Fibroblast of gingiva (primary cell): ENCODE data around the gene NDRG2.

Experiments
- DNase-seq: peaks from one replicate; pipeline ENCODE4 v3.0.0-alpha.2; 2011; ENCODE audit warnings: low read depth

The NDRG2 gene

GRCh38 chr14:21024585-21025370, at the start of gene NDRG2:
Gene NDRG2, minus strand, starts transcription at chr14:21025061. Its CDS starts 1,746 bp downstream, at chr14:21023315.
- no peak for DNase-seq

DNA sequence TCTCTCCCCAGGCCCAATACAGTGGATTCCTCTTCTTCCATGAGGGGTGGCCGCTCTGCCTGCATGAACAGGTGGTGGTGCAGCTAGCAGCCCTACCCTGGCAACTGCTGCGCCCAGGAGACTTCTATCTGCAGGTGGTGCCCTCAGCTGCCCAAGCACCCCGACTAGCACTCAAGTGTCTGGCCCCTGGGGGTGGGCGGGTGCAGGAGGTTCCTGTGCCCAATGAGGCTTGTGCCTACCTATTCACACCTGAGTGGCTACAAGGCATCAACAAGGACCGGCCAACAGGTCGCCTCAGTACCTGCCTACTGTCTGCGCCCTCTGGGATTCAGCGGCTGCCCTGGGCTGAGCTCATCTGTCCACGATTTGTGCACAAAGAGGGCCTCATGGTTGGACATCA, 49.1 kb upstream of the NDRG2 start:
- no peak for DNase-seq

DNA sequence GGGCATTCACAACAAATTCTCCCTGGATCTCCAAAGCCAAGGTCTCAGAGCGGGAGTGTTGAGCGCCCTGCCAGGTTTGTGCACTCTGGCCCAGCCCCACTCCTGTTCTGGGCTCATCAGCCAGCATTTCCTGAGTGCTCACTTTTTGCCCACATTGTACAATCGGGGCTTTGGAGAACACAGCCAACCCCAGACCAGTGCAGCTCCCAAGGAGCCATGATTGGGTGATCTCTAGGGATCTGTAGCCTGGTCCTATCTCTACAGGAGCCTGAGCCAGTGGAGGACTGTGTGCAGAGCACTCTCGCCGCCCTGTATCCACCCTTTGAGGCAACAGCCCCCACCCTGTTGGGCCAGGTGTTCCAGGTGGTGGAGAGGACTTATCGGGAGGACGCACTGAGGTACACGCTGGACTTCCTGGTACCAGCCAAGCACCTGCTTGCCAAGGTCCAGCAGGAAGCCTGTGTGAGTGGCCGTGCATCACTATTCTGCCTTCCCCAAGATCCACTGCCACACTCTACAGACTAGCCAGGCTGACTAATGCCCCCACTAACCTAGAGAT, 48.0 kb upstream of the NDRG2 start:
- DNase-seq, result no peak

- DNase-seq, result peak; percentile 95
Measured at GRCh38 chr14:21072031-21072473, 47.2 kb upstream of the NDRG2 start.

GRCh38 chr14:21071225-21072030, 46.6 kb upstream of the NDRG2 start:
- peak; percentile 98 for DNase-seq

DNA sequence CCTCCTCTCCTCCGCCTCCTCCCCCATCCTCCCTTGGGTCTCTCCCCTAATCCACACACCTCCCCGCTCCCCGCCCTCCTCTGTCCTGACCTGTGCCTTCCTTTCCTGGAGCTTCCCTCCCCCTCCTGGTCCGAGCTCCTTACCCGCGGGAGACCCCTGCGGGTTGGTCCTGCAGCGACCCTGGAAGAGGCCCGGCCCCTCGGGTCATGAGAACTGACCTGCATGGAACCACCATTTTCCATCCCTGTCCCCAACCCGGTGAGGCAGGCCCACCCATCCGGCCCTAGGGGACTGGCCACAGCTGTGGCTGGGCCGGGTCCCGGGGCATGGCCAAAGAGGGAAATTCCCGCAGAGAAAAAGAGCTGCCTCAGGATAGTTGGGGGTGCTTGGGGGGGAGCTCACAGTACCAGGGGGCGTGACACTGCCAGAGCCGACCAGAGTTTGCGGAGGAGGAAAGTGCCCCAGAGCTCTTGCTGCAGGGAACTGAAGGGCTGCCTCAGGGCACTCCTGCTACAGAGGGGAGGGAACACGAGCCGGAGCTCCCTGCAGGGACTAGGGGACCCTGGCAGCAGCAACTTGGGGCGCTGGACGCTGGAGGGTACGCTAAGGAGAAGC, 45.9 kb upstream of the NDRG2 start:
- peak; percentile 63 for DNase-seq

GRCh38 chr14:21070083-21070609, 45.3 kb upstream of the NDRG2 start, which contains the start of gene ARHGEF40:
Gene ARHGEF40, plus strand, starts transcription at chr14:21070304. Its CDS starts 93 bp downstream, at chr14:21070397.
- DNase-seq, result peak; percentile 59

DNA sequence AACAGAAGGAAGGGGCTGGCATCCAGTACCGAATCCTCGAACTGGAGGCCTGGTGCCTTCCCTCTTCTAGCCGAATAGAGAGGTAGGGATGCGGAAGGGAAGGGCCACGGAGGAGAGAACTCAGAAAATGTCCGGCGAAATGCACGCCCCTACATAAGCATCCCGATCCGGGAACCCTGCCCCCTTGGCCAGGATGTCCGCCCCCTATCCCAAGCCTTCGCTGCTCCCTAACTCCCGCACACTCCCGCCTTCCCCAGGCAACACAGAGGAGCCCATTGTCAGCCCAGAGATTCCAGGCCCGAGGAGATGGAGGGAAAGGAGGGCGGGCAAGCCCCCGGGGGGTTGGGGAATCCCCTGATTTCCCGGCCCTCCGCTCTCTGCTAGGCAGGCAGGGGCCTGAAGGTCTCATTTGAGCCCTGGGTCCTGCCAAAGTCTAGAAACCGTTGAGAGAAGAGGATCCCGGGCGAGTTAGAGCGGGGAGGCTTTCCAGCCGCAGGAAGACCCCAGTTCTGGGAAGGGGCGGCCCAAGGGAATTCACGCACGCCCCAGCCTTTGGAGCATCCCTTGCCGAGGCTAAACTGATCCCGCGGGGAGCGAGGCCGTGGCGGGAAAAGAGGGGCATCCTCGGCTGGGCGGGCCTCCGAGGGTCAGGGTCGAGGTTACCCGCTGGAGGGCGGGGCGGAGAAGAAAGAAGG, 44.7 kb upstream of the NDRG2 start:
- no peak for DNase-seq

GRCh38 chr14:21068521-21069387, 43.9 kb upstream of the NDRG2 start:
- peak; percentile 37 for DNase-seq

GRCh38 chr14:21066882-21067502, 42.1 kb upstream of the NDRG2 start:
- no peak for DNase-seq

DNA sequence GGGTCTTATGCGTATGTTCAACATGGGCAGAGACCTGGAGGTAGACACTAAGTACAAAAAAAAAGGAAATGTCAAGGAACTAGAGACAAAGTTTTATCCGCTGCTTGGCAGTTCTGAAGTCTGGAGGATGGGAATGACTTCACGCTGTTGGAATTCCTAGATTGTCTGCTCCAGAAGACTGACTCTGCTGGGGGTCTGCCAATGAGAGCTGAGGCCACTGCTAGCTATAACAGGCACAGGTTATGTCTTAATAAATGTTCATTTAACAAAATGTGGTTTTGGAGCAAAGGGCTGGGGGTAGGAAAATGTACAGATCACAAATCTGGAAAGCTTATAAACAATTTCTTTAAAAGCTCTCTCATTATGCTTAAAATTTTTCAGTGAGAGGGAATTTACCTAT, 38.6 kb upstream of the NDRG2 start:
- peak; percentile 67 for DNase-seq

DNA sequence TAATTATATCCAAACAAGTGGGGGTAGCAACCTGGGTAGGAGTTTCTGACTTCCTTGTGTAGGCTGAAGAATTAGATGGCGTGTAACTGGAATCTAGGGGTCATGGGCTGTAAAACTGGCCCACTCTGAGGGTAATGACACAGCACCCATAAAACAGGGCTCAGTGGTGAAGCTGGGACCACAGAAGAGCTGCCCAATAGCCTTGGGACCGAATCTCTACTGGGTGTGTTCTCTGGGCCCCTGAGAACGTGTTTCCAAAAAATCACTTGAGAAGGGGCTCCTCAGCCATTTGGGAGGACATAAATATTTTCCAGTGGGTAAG, 36.4 kb upstream of the NDRG2 start:
- DNase-seq, result no peak

DNA sequence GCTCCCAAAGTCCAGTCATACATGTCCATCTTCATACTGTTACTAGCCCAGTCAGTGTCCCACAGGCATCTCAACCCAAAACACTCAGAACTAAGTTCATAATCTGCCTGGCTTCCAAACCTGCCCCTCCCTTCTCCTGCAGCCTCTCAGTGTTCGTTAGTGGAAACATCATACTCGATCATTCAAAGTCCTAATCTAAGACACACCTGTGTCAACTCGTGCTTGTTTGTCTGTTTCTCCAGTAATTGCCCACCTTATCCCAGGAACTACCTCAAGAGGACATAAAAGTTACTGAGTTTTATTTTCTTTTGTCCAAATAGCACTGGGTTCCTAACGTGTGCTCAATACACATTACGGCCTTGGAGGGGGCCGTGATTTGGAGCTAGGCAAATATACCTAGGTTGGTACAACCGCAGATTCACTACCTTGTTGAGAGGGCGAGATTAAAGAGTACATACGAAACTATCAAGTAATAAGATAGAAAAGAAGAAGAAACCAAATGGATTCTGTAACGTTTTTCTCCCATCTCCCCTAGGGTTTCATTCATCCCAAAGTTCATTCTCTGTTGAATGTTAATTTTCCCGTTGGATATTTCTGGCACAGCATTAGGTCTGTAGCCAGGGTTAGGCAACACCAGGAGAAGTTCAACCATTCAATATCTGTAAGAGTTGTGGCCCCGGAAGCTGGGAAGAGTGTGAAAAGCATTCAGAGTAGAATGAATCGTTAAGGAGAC, 35.9 kb upstream of the NDRG2 start:
- no peak for DNase-seq

DNA sequence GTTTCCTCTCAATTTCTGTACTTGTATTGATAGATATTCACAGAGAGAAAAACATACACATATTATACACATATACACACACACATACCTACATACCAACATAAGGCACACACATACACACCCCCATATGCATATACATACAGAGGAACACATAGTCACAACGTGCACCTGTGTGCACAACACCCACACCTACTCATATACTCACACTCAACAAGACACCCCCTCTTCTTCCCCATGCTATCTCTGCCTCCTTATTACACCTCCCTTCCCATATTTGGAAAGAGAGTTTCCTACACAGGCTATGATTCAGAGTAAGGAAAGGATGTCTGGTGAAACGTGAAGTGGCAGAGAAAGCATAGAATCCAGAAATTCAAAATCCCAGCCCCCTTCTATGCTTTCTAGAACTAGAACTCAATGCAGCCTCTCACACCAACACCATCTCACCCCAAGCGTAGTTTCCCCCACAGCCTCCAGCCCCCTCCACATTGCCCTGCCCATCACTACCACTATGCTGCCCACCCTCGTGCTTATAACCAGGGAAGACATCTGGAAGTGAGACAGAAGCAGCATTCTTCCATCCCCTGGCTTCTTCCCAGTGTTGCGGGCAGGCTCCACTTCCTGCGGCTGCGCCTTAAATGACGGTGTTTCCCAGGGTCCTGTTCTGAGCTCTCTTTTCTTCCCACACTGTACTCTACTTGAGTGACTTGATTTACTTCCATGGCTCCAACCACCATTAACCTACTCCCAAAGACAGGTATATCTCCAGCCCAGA, 35.2 kb upstream of the NDRG2 start:
- no peak for DNase-seq

- DNase-seq, result no peak
Measured at GRCh38 chr14:21058903-21059302, 34.0 kb upstream of the NDRG2 start.

DNA sequence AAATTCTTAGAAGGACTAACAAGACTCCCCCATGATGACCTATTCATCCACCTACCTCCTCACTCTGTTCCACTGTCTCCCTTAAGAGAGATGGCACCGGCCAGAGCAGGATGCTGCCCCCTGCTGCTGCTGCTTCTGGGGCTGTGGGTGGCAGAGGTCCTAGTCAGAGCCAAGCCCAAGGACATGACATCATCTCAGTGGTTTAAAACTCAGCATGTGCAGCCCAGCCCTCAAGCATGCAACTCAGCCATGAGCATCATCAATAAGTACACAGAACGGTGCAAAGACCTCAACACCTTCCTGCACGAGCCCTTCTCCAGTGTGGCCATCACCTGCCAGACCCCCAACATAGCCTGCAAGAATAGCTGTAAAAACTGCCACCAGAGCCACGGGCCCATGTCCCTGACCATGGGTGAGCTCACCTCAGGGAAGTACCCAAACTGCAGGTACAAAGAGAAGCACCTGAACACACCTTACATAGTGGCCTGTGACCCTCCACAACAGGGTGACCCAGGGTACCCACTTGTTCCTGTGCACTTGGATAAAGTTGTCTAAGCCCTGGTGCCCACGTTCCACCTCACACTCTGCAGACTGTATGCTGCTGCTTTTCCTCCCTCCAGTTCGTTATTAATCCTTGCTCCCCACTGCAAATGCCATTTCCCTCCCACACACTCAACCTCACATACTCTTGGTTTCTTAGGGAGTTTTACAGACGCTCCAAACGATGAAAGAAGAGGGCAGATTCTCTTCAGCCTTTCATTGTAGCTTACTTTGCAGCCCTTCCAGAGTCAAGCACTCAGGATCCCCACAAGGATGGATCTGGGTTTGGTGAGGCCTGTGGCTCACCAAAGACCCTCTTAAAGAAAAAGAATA, 33.2 kb upstream of the NDRG2 start, which contains the start of gene RNASE8:
Gene RNASE8 (plus strand): TSS at position 20 of the 873 bp plus-strand sequence. CDS start 71 bp downstream, at position 91.
- DNase-seq, result no peak

DNA sequence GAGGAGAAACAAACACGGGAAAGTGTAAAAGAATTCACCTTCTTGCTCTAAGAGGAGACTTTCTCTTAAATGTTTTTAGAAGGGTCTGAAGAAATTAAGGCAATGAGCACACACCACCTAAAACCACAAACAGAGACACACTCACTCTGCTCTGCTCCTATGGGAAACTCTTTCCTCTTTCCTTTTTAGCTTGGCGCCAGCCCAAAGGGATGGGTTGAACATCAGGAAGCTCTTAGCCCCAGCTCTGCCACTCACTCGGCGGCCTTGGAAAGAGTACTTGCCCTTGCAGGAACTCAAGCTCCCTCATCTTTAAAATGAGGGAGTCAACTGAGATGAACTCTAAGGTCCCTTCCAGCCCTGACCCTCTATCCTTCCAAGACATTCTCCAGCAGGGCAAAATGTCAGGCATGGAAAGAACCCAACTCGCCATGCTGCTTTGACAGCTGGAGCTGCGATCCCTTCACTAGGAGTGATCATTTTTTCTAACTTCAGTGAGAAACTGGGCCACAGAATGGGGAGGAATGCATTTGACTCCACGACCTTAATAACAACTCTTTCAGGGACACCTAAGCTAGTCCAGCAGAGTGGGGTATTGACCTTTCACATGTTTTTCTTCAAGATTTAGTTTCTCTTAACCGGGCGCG, 31.8 kb upstream of the NDRG2 start:
- DNase-seq, result peak; percentile 51
